ENCODE measurements around the gene SLC15A5.

SLC15A5 gene

GRCh38 chr12:16261944-16262475, 15.5 kb downstream of the SLC15A5 start:
- no peak for DNase-seq (ENCODE audit: low spot score)

- no peak for DNase-seq (ENCODE audit: low spot score)
These were observed 17.3 kb downstream of the SLC15A5 start for GRCh38 chr12:16260206-16260605.

- no peak for DNase-seq (ENCODE audit: low spot score)
These were observed 18.5 kb downstream of the SLC15A5 start for GRCh38 chr12:16258963-16259362.

- DNase-seq (ENCODE audit: low spot score), result no peak
These were observed 31.2 kb downstream of the SLC15A5 start for GRCh38 chr12:16246264-16246663.

GRCh38 chr12:16245209-16245608, 32.3 kb downstream of the SLC15A5 start:
- no peak for DNase-seq (ENCODE audit: low spot score)

- DNase-seq (ENCODE audit: low spot score), result no peak
These were observed 33.7 kb downstream of the SLC15A5 start for GRCh38 chr12:16243487-16244412.

- no peak for DNase-seq (ENCODE audit: low spot score)
These were observed 36.1 kb downstream of the SLC15A5 start for GRCh38 chr12:16241346-16241745.

- no peak for DNase-seq (ENCODE audit: low spot score)
These were observed 38.8 kb downstream of the SLC15A5 start for GRCh38 chr12:16238661-16239060.

GRCh38 chr12:16229676-16230075, 47.8 kb downstream of the SLC15A5 start:
- no peak for DNase-seq (ENCODE audit: low spot score)

GRCh38 chr12:16228067-16228466, 49.4 kb downstream of the SLC15A5 start:
- no peak for DNase-seq (ENCODE audit: low spot score)

- DNase-seq (ENCODE audit: low spot score), result no peak
These were observed 51.8 kb downstream of the SLC15A5 start for GRCh38 chr12:16225692-16226091.

- DNase-seq (ENCODE audit: low spot score), result no peak
These were observed 53.3 kb downstream of the SLC15A5 start for GRCh38 chr12:16224196-16224595.

GRCh38 chr12:16221776-16222175, 55.7 kb downstream of the SLC15A5 start:
- no peak for DNase-seq (ENCODE audit: low spot score)

GRCh38 chr12:16220120-16220519, 57.4 kb downstream of the SLC15A5 start:
- DNase-seq (ENCODE audit: low spot score), result no peak

GRCh38 chr12:16218934-16219751, 58.3 kb downstream of the SLC15A5 start:
- no peak for DNase-seq (ENCODE audit: low spot score)

GRCh38 chr12:16218234-16218633, 59.3 kb downstream of the SLC15A5 start:
- no peak for DNase-seq (ENCODE audit: low spot score)

- DNase-seq (ENCODE audit: low spot score), result no peak
These were observed 65.8 kb downstream of the SLC15A5 start for GRCh38 chr12:16211731-16212130.

GRCh38 chr12:16198884-16199283, 78.6 kb downstream of the SLC15A5 start:
- DNase-seq (ENCODE audit: low spot score), result no peak

- no peak for DNase-seq (ENCODE audit: low spot score)
These were observed 79.9 kb downstream of the SLC15A5 start for GRCh38 chr12:16197600-16197999.

- no peak for DNase-seq (ENCODE audit: low spot score)
These were observed 87.6 kb downstream of the SLC15A5 start for GRCh38 chr12:16189849-16190248.

GRCh38 chr12:16187660-16188059, 89.8 kb downstream of the SLC15A5 start:
- DNase-seq (ENCODE audit: low spot score), result no peak

GRCh38 chr12:16184681-16185080, 92.8 kb downstream of the SLC15A5 start:
- DNase-seq (ENCODE audit: low spot score), result no peak

GRCh38 chr12:16183541-16183940, 93.9 kb downstream of the SLC15A5 start:
- no peak for DNase-seq (ENCODE audit: low spot score)

All from CD4-positive, alpha-beta T cell treated with Interleukin-15 for 4 hours (primary cell).